WTC11 (cell line): Measurements from ENCODE around the gene KRTAP4-1. TPM values are rescaled to one million over a fixed set of nuclear protein-coding genes. Genes with fewer than 3 reads are reported as not detected.
"Not testable (repeated sequence)": the region's sequence is repeated elsewhere in the genome, so short reads cannot be mapped to it uniquely, and the experiment has no call there.

Experiments
- ATAC-seq: fragments of 200-7000 bp; cut with Tn5 transposase; 2 replicates; pipeline ENCODE4 v1.10.0; 2021; ENCODE audit warnings: mild to moderate bottlenecking, moderate library complexity
- Bru-seq: library from RNA; stranded (reverse); fragments of 400-500 nt; gene quantifications from one replicate; lab custom pipeline; 2021; lab: Mats Ljungman, UMichigan
- CTCF ChIA-PET: fragments of 300-600 bp; sonication (Branson Sonifier 250); formaldehyde crosslinking; loops from one replicate; lab custom pipeline; 2021; ENCODE audit warnings: antibody characterized with exemption; lab: Charles Lee
- POLR2A ChIA-PET: fragments of 350-600 bp; sonication (Branson Sonifier 250); formaldehyde crosslinking; loops from one replicate; lab custom pipeline; 2021; ENCODE audit warnings: antibody characterized with exemption; lab: Charles Lee
- DNase-seq: peaks from one replicate; pipeline ENCODE4 v3.0.0; 2021; ENCODE audit warnings: low spot score
- H3K27ac Mint-ChIP-seq: 2 replicates; pipeline ENCODE4 v1.8.0; 2021; ENCODE audit warnings: mixed read lengths
- H3K27me3 Mint-ChIP-seq: 2 replicates; pipeline ENCODE4 v1.8.0; 2021; ENCODE audit warnings: low read depth, mild to moderate bottlenecking, moderate library complexity, mixed read lengths
- H3K36me3 Mint-ChIP-seq: 2 replicates; pipeline ENCODE4 v1.8.0; 2021; ENCODE audit warnings: mixed read lengths
- H3K4me1 Mint-ChIP-seq: 2 replicates; pipeline ENCODE4 v1.8.0; 2022; ENCODE audit warnings: mixed read lengths
- H3K4me3 Mint-ChIP-seq: 2 replicates; pipeline ENCODE4 v1.8.0; 2021; ENCODE audit warnings: mild to moderate bottlenecking, moderate library complexity, mixed read lengths
- H3K9me3 Mint-ChIP-seq: 2 replicates; pipeline ENCODE4 v1.8.0; 2021; ENCODE audit warnings: mixed read lengths
- ATF1 ChIP-seq: sonication (generic); formaldehyde crosslinking; IDR thresholded peaks from 2 replicates; pipeline ENCODE4 v1.8.1; 2023; ENCODE audit warnings: mild to moderate bottlenecking, moderate library complexity, missing genetic modification reagents
- ELF4 ChIP-seq: sonication (generic); formaldehyde crosslinking; IDR thresholded peaks from 2 replicates; pipeline ENCODE4 v1.8.1; 2022; ENCODE audit warnings: low read depth, mild to moderate bottlenecking, moderate library complexity, missing genetic modification reagents
- EMX1 ChIP-seq: fragments of 250-450 bp; sonication (Bioruptor Pico); IDR thresholded peaks from 2 replicates; pipeline ENCODE4 v1.8.0; 2021; ENCODE audit warnings: mild to moderate bottlenecking
- GABPB1 ChIP-seq: sonication (generic); formaldehyde crosslinking; IDR thresholded peaks from 2 replicates; pipeline ENCODE4 v1.8.1; 2023; ENCODE audit warnings: mild to moderate bottlenecking, missing genetic modification reagents
- GTF2I ChIP-seq: fragments of 250-450 bp; sonication (Bioruptor Pico); conservative IDR thresholded peaks from 2 replicates; pipeline ENCODE4 v1.4.0; 2021; ENCODE audit warnings: mild to moderate bottlenecking
- JAZF1 ChIP-seq: fragments of 250-450 bp; sonication (Bioruptor Pico); IDR thresholded peaks from 2 replicates; pipeline ENCODE4 v1.9.0; 2021; ENCODE audit warnings: moderate library complexity, mild to moderate bottlenecking, inconsistent platforms
- KAT7 ChIP-seq: sonication (generic); formaldehyde crosslinking; IDR thresholded peaks from 2 replicates; pipeline ENCODE4 v1.8.1; 2023; ENCODE audit warnings: missing genetic modification reagents, mild to moderate bottlenecking, borderline replicate concordance
- MYBL2 ChIP-seq: sonication (generic); formaldehyde crosslinking; IDR thresholded peaks from 2 replicates; pipeline ENCODE4 v1.8.1; 2023; ENCODE audit warnings: mild to moderate bottlenecking, moderate library complexity, missing genetic modification reagents
- NR3C1 ChIP-seq: sonication (generic); formaldehyde crosslinking; conservative IDR thresholded peaks from 2 replicates; pipeline ENCODE4 v1.8.1; 2023; ENCODE audit warnings: low read depth, mild to moderate bottlenecking, missing genetic modification reagents
- TCF7 ChIP-seq: sonication (generic); formaldehyde crosslinking; IDR thresholded peaks from 2 replicates; pipeline ENCODE4 v1.8.0; 2022; ENCODE audit warnings: mild to moderate bottlenecking, low read depth, missing genetic modification reagents, moderate library complexity
- TEAD4 ChIP-seq: sonication (generic); formaldehyde crosslinking; IDR thresholded peaks from 2 replicates; pipeline ENCODE4 v1.8.0; 2022; ENCODE audit warnings: mild to moderate bottlenecking, missing genetic modification reagents
- ZNF423 ChIP-seq: fragments of 250-450 bp; sonication (Bioruptor Pico); IDR thresholded peaks from 2 replicates; pipeline ENCODE4 v2.1.2; 2022; ENCODE audit warnings: mild to moderate bottlenecking, moderate library complexity
- long read RNA-seq, 3 experiments: library from RNA in 1 of 3; library from capped mRNA in 1 of 3; library from polyadenylated mRNA in 1 of 3; unstranded in 2 of 3; stranded (forward) in 1 of 3; transcript quantifications; one replicate each; pipeline ENCODE4 v2.0.0, GENCODE V29; 2021
- total RNA-seq: library from RNA; stranded (reverse); gene quantifications from 3 replicates; pipeline ENCODE4 v1.2.3, GENCODE V29; 2021
- TF ChIP-seq, protein P1 (sequence below): sonication (generic); formaldehyde crosslinking; IDR thresholded peaks from 2 replicates; pipeline ENCODE4 v1.8.0; 2022; ENCODE audit warnings: missing genetic modification reagents
- TF ChIP-seq, protein P2 (sequence below): sonication (generic); formaldehyde crosslinking; IDR thresholded peaks from 2 replicates; pipeline ENCODE4 v1.8.1; 2023; ENCODE audit warnings: mild to moderate bottlenecking, moderate library complexity, missing genetic modification reagents
- TF ChIP-seq, protein P3 (sequence below): sonication (generic); formaldehyde crosslinking; IDR thresholded peaks from 2 replicates; pipeline ENCODE4 v1.8.1; 2022; ENCODE audit warnings: low read depth, mild to moderate bottlenecking, moderate library complexity, missing genetic modification reagents, borderline replicate concordance
- TF ChIP-seq, protein P4 (sequence below): sonication (generic); formaldehyde crosslinking; IDR thresholded peaks from 2 replicates; pipeline ENCODE4 v1.8.0; 2022; ENCODE audit warnings: mild to moderate bottlenecking, missing genetic modification reagents

The KRTAP4-1 gene
- total RNA-seq (not detected in 3 replicates), Bru-seq, nascent RNA (not detected)
- long read RNA-seq, experiment 1 = 0 reads
- long read RNA-seq, experiment 2 = 0 reads
- long read RNA-seq, experiment 3 = 0 reads

DNA sequence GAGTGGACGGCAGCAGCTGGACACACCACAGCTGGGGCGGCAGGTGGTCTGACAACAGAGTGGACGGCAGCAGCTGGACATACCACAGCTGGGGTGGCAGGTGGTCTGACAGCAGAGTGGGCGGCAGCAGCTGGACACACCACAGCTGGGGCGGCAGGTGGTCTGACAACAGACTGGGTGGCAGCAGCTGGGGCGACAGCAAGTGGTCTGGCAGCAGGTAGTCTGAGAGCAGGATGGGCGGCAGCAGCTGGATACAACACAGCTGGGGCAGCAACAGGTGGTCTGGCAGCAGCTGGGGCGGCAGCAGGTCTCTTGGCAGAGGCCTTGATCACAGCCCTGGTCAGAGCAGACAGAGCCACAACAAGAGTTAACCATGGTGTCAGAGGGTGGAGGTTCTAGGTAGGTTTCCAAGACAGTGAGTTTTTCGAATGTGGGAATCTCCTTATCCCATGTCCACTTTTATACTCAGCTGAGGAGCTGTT is at the start of gene KRTAP4-1:
KRTAP4-1 (minus strand) TSS at position 432 of the 482 bp plus-strand sequence; CDS start at position 375, 57 bp downstream.
- Mint-ChIP-seq H3K27me3 (no peaks in the 10 kb centered on the region), H3K4me3 (no peak within 1 kb of the TSS), H3K27ac (no peak within 1 kb of the TSS), H3K4me1 (no peaks in the 10 kb centered on the region), H3K36me3 (no peaks in the 10 kb centered on the region), H3K9me3 (peaks cover 4% of the 10 kb centered on the region; the same call in 1 of the 2 replicates)
- TF ChIP-seq TCF7 (CRISPR knock-in tag) = no peak
- peak; percentile 86 for TF ChIP-seq ZNF423 (CRISPR knock-in tag)
- no peak for ATAC-seq
- DNase-seq = no peak
- POLR2A ChIA-PET = no interaction called here
- CTCF ChIA-PET = no interaction called here

DNA sequence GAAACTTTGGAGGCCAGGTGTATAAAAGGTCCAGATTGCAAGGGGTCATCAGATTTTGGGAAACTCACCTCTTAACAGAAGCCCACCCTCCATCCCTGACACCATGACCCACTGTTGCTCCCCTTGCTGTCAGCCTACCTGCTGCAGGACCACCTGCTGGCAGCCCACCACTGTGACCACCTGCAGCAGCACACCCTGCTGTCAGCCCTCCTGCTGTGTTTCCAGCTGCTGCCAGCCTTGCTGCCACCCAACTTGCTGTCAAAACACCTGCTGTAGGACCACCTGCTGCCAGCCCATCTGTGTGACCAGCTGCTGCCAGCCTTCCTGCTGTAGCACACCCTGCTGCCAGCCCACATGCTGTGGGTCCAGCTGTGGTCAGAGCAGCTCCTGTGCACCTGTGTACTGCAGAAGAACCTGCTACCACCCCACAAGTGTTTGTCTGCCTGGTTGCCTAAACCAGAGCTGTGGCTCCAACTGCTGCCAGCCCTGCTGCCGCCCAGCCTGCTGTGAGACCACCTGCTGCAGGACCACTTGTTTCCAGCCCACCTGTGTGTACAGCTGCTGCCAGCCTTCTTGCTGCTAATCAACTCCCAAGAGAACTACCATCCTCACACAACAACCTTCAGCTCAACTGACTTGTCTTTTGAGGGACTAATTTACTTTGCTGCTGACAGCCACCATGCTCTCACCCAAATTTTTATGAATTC is 47.8 kb upstream of the KRTAP4-1 start, which contains the start of gene KRTAP9-3:
KRTAP9-3 (plus strand) TSS at position 51 of the 707 bp plus-strand sequence; CDS start at position 104, 53 bp downstream.
- CTCF ChIA-PET, H3K27ac Mint-ChIP-seq, H3K4me1 Mint-ChIP-seq, H3K4me3 Mint-ChIP-seq, POLR2A ChIA-PET, H3K36me3 Mint-ChIP-seq, H3K9me3 Mint-ChIP-seq, DNase-seq, ATAC-seq, H3K27me3 Mint-ChIP-seq: not testable (repeated sequence)
- TF ChIP-seq ZNF423 (CRISPR knock-in tag) = peak; percentile 74

DNA sequence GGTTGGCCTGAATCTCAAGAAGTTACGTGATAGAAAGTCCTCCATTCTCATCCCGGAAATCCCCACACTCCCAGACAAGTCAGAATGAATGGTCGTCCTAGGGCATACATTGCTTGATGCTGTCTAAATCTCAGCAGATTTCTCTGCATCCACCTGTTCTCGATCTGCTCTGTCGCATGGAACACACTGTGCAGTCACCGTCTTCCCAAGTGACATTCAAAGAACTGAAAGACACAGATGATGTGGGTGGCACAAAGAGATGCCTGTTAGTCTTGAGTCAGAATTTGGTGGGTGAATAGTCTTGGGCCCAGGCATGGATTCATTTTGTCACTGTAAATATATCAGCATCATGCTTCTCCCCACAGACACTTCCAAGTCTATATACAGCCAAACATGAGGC is 47.0 kb upstream of the KRTAP4-1 start:
- ATAC-seq (no peak), DNase-seq (no peak)
- Mint-ChIP-seq H3K27ac (no peak overlapping the region), H3K27me3 (peaks cover 7% of the 10 kb centered on the region; the same call in 1 of the 2 replicates), H3K4me3 (no peak overlapping the region), H3K4me1 (peaks cover under 1% of the 10 kb centered on the region), H3K36me3 (no peaks in the 10 kb centered on the region), H3K9me3 (no peaks in the 10 kb centered on the region)
- ChIA-PET POLR2A (no interaction called here), CTCF (no interaction called here)
- TF ChIP-seq GABPB1 (CRISPR knock-in tag) (no peak), KAT7 (CRISPR knock-in tag) (no peak), JAZF1 (CRISPR knock-in tag) (no peak)

DNA sequence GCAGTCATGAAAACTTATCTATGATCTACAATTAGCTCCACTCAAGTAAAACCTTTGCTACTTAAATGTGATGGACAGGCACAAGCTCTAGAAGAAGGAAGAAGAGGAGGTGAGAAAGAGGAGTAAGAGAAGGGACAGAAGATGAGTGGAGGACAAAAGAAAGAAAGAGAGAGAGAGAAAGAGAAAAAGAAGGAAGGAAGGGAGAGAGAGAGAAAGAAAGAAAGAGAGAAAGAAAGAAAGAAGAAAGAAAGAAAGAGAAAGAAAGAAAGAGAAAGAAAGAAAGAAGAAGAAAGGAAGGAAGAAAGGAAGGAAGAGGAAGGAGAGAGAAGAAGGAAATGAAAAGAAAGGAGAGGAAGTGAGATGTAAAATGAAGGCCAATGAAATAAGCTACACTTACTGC is 45.4 kb upstream of the KRTAP4-1 start:
- no peak for DNase-seq
- 0 out of 2 replicates have a peak, but pooled peaks cover 1% of the 10 kb centered on the region for H3K27me3 Mint-ChIP-seq
- TF ChIP-seq, protein P1, sequence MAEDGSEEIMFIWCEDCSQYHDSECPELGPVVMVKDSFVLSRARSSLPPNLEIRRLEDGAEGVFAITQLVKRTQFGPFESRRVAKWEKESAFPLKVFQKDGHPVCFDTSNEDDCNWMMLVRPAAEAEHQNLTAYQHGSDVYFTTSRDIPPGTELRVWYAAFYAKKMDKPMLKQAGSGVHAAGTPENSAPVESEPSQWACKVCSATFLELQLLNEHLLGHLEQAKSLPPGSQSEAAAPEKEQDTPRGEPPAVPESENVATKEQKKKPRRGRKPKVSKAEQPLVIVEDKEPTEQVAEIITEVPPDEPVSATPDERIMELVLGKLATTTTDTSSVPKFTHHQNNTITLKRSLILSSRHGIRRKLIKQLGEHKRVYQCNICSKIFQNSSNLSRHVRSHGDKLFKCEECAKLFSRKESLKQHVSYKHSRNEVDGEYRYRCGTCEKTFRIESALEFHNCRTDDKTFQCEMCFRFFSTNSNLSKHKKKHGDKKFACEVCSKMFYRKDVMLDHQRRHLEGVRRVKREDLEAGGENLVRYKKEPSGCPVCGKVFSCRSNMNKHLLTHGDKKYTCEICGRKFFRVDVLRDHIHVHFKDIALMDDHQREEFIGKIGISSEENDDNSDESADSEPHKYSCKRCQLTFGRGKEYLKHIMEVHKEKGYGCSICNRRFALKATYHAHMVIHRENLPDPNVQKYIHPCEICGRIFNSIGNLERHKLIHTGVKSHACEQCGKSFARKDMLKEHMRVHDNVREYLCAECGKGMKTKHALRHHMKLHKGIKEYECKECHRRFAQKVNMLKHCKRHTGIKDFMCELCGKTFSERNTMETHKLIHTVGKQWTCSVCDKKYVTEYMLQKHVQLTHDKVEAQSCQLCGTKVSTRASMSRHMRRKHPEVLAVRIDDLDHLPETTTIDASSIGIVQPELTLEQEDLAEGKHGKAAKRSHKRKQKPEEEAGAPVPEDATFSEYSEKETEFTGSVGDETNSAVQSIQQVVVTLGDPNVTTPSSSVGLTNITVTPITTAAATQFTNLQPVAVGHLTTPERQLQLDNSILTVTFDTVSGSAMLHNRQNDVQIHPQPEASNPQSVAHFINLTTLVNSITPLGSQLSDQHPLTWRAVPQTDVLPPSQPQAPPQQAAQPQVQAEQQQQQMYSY (CRISPR knock-in tag) = no peak
- TF ChIP-seq ATF1 (CRISPR knock-in tag) = no peak
- TF ChIP-seq ELF4 (CRISPR knock-in tag) = no peak
- no peak for TF ChIP-seq NR3C1
- TF ChIP-seq GTF2I (CRISPR knock-in tag) = no peak
- TF ChIP-seq MYBL2 (CRISPR knock-in tag) = no peak
- TF ChIP-seq, protein P2, sequence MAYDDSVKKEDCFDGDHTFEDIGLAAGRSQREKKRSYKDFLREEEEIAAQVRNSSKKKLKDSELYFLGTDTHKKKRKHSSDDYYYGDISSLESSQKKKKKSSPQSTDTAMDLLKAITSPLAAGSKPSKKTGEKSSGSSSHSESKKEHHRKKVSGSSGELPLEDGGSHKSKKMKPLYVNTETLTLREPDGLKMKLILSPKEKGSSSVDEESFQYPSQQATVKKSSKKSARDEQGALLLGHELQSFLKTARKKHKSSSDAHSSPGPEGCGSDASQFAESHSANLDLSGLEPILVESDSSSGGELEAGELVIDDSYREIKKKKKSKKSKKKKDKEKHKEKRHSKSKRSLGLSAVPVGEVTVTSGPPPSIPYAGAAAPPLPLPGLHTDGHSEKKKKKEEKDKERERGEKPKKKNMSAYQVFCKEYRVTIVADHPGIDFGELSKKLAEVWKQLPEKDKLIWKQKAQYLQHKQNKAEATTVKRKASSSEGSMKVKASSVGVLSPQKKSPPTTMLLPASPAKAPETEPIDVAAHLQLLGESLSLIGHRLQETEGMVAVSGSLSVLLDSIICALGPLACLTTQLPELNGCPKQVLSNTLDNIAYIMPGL = no peak
- TF ChIP-seq, protein P3, sequence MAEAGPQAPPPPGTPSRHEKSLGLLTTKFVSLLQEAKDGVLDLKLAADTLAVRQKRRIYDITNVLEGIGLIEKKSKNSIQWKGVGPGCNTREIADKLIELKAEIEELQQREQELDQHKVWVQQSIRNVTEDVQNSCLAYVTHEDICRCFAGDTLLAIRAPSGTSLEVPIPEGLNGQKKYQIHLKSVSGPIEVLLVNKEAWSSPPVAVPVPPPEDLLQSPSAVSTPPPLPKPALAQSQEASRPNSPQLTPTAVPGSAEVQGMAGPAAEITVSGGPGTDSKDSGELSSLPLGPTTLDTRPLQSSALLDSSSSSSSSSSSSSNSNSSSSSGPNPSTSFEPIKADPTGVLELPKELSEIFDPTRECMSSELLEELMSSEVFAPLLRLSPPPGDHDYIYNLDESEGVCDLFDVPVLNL (CRISPR knock-in tag) = no peak
- TF ChIP-seq, protein P4, sequence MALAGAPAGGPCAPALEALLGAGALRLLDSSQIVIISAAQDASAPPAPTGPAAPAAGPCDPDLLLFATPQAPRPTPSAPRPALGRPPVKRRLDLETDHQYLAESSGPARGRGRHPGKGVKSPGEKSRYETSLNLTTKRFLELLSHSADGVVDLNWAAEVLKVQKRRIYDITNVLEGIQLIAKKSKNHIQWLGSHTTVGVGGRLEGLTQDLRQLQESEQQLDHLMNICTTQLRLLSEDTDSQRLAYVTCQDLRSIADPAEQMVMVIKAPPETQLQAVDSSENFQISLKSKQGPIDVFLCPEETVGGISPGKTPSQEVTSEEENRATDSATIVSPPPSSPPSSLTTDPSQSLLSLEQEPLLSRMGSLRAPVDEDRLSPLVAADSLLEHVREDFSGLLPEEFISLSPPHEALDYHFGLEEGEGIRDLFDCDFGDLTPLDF = no peak
- TF ChIP-seq EMX1 (CRISPR knock-in tag) = no peak
- TF ChIP-seq TEAD4 = no peak
- TF ChIP-seq, all 79 proteins: peak for 0
- H3K27ac Mint-ChIP-seq = no peak overlapping the region
- H3K9me3 Mint-ChIP-seq = no peaks in the 10 kb centered on the region
- peaks cover 8% of the 10 kb centered on the region for H3K4me1 Mint-ChIP-seq
- H3K36me3 Mint-ChIP-seq = no peaks in the 10 kb centered on the region
- ChIA-PET CTCF (interaction anchor here (0.7 kb wide), 1 partner anchor 482 kb away, joined by 4 read pairs; the partner anchor contains the start of gene GAST), POLR2A (no interaction called here)
- ATAC-seq = no peak
- H3K4me3 Mint-ChIP-seq = no peak overlapping the region
